Effector memory CD4-positive, alpha-beta T cell (primary cell): ENCODE measurements around the gene CORO2B.

Source experiments
- DNase-seq, 3 donors: peaks; one replicate each; pipeline ENCODE4 v3.0.0-alpha.2; 2020
- H3K27ac ChIP-seq: 2 replicates; pipeline ENCODE4 v1.7.0; 2013; ENCODE audit warnings: mild to moderate bottlenecking, low read length, moderate library complexity; ENCODE audit not compliant: insufficient read depth, poor library complexity, severe bottlenecking
- H3K27me3 ChIP-seq: replicated peaks from 2 replicates; pipeline ENCODE4 v1.7.0; 2013; ENCODE audit warnings: mild to moderate bottlenecking, low read length; ENCODE audit not compliant: insufficient read depth, control insufficient read depth, poor library complexity, severe bottlenecking
- H3K36me3 ChIP-seq: 2 replicates; pipeline ENCODE4 v1.7.0; 2013; ENCODE audit warnings: mild to moderate bottlenecking, low read length, moderate library complexity; ENCODE audit not compliant: control insufficient read depth, insufficient read depth
- H3K4me1 ChIP-seq: 2 replicates; pipeline ENCODE4 v1.7.0; 2013; ENCODE audit warnings: low read length, mild to moderate bottlenecking; ENCODE audit not compliant: control insufficient read depth, insufficient read depth, poor library complexity, severe bottlenecking
- H3K4me3 ChIP-seq: 2 replicates; pipeline ENCODE4 v1.7.0; 2013; ENCODE audit warnings: low read length, low read depth, mild to moderate bottlenecking; ENCODE audit not compliant: insufficient read depth, poor library complexity, severe bottlenecking
- H3K9me3 ChIP-seq: 2 replicates; pipeline ENCODE4 v1.7.0; 2013; ENCODE audit warnings: mild to moderate bottlenecking, low read length, moderate library complexity; ENCODE audit not compliant: control insufficient read depth

The CORO2B gene

GRCh38 chr15:68560501-68561113, 18.2 kb upstream of the CORO2B start:
- Histone ChIP-seq H3K27me3 (peaks cover 7% of the 10 kb centered on the region), H3K4me1 (peaks cover 8% of the 10 kb centered on the region), H3K4me3 (no peak overlapping the region), H3K36me3 (no peaks in the 10 kb centered on the region), H3K9me3 (no peaks in the 10 kb centered on the region), H3K27ac (no peak overlapping the region)
- no peak for DNase-seq

GRCh38 chr15:68561171-68561900, 17.5 kb upstream of the CORO2B start:
- no peak overlapping the region for H3K4me3 ChIP-seq
- DNase-seq = no peak
- no peaks in the 10 kb centered on the region for H3K9me3 ChIP-seq
- H3K4me1 ChIP-seq = peaks cover 8% of the 10 kb centered on the region
- peaks cover 7% of the 10 kb centered on the region for H3K27me3 ChIP-seq
- no peak overlapping the region for H3K27ac ChIP-seq
- no peaks in the 10 kb centered on the region for H3K36me3 ChIP-seq

- no peaks in the 10 kb centered on the region for H3K9me3 ChIP-seq
- H3K36me3 ChIP-seq = no peaks in the 10 kb centered on the region
- H3K4me1 ChIP-seq = peaks cover 8% of the 10 kb centered on the region
- H3K27ac ChIP-seq = no peak overlapping the region
- peaks cover 7% of the 10 kb centered on the region for H3K27me3 ChIP-seq
- H3K4me3 ChIP-seq = no peak overlapping the region
- DNase-seq = no peak
Measured at GRCh38 chr15:68561901-68562300, 16.9 kb upstream of the CORO2B start.

- Histone ChIP-seq H3K9me3 (no peaks in the 10 kb centered on the region), H3K27me3 (peaks cover 5% of the 10 kb centered on the region), H3K36me3 (no peaks in the 10 kb centered on the region), H3K4me1 (peaks cover 8% of the 10 kb centered on the region), H3K4me3 (no peak overlapping the region), H3K27ac (no peak overlapping the region)
- DNase-seq = no peak
Measured at GRCh38 chr15:68564173-68564572, 14.6 kb upstream of the CORO2B start.

- H3K4me3 ChIP-seq = no peak overlapping the region
- no peak for DNase-seq
- no peaks in the 10 kb centered on the region for H3K9me3 ChIP-seq
- no peaks in the 10 kb centered on the region for H3K36me3 ChIP-seq
- no peak overlapping the region for H3K27ac ChIP-seq
- H3K4me1 ChIP-seq = no peaks in the 10 kb centered on the region
- peaks cover 2% of the 10 kb centered on the region for H3K27me3 ChIP-seq
Measured at GRCh38 chr15:68565234-68565633, 13.6 kb upstream of the CORO2B start.

GRCh38 chr15:68565726-68566125, 13.1 kb upstream of the CORO2B start:
- DNase-seq = no peak
- no peak overlapping the region for H3K27ac ChIP-seq
- no peak overlapping the region for H3K4me3 ChIP-seq
- no peaks in the 10 kb centered on the region for H3K9me3 ChIP-seq
- peaks cover 2% of the 10 kb centered on the region for H3K27me3 ChIP-seq
- no peaks in the 10 kb centered on the region for H3K4me1 ChIP-seq
- H3K36me3 ChIP-seq = no peaks in the 10 kb centered on the region

- H3K27ac ChIP-seq = no peak overlapping the region
- no peaks in the 10 kb centered on the region for H3K9me3 ChIP-seq
- peaks cover 2% of the 10 kb centered on the region for H3K27me3 ChIP-seq
- no peak overlapping the region for H3K4me3 ChIP-seq
- DNase-seq = no peak
- H3K4me1 ChIP-seq = no peaks in the 10 kb centered on the region
- H3K36me3 ChIP-seq = no peaks in the 10 kb centered on the region
Measured at GRCh38 chr15:68566377-68566954, 12.3 kb upstream of the CORO2B start.

- H3K27ac ChIP-seq = no peak overlapping the region
- no peaks in the 10 kb centered on the region for H3K36me3 ChIP-seq
- H3K4me3 ChIP-seq = no peak overlapping the region
- no peaks in the 10 kb centered on the region for H3K9me3 ChIP-seq
- no peaks in the 10 kb centered on the region for H3K4me1 ChIP-seq
- H3K27me3 ChIP-seq = peaks cover 9% of the 10 kb centered on the region
- no peak for DNase-seq
Measured at GRCh38 chr15:68567345-68567744, 11.4 kb upstream of the CORO2B start.

- no peaks in the 10 kb centered on the region for H3K36me3 ChIP-seq
- no peaks in the 10 kb centered on the region for H3K9me3 ChIP-seq
- no peaks in the 10 kb centered on the region for H3K4me1 ChIP-seq
- no peak overlapping the region for H3K27ac ChIP-seq
- H3K27me3 ChIP-seq = peaks cover 15% of the 10 kb centered on the region
- no peak for DNase-seq
- no peak overlapping the region for H3K4me3 ChIP-seq
Measured at GRCh38 chr15:68570974-68571373, 7.8 kb upstream of the CORO2B start.

GRCh38 chr15:68571582-68571981, 7.2 kb upstream of the CORO2B start:
- Histone ChIP-seq H3K27me3 (peaks cover 21% of the 10 kb centered on the region), H3K9me3 (no peaks in the 10 kb centered on the region), H3K36me3 (no peaks in the 10 kb centered on the region), H3K27ac (no peak overlapping the region), H3K4me1 (no peaks in the 10 kb centered on the region), H3K4me3 (no peak overlapping the region)
- no peak for DNase-seq
